Body of pancreas (tissue), 4 donors: ENCODE data around the gene PHYKPL.

Source experiments
- CTCF ChIP-seq, 7 experiments: fragments of 450-650 bp in 4 of 7; fragments of 200-600 bp in 3 of 7; sonication (generic) in 3 of 7; IDR thresholded peaks; one replicate each; pipeline ENCODE4 v1.5.1; 2016 to 2019; ENCODE audit warnings: antibody characterized with exemption in 7 of 7
- POLR2A ChIP-seq, 3 donors: fragments of 450-650 bp; IDR thresholded peaks; one replicate each; pipeline ENCODE4 v1.6.1; 2016; ENCODE audit warnings: antibody characterized with exemption in 3 of 3, mild to moderate bottlenecking in 2 of 3

GRCh38 chr5:178238711-178239592 is 6.3 kb upstream of the PHYKPL start:
- TF ChIP-seq CTCF (IDR thresholded peaks at IDR 0.05) (no peak), POLR2A (IDR thresholded peaks at IDR 0.05) (no peak)
